MV-4-11 (cell line): Measurements from ENCODE around the gene ARMC2.

Source experiments
- DNase-seq: peaks from one replicate; lab custom pipeline; 2025; lab: John Stamatoyannopoulos, UW

The ARMC2 gene

GRCh38 chr6:109015176-109015575, 167.0 kb downstream of the ARMC2 start:
- DNase-seq = no peak

GRCh38 chr6:109019911-109020310, 171.7 kb downstream of the ARMC2 start:
- no peak for DNase-seq

- DNase-seq = no peak
Observed at GRCh38 chr6:109021870-109022269, 173.6 kb downstream of the ARMC2 start.

GRCh38 chr6:109023356-109023925, 175.2 kb downstream of the ARMC2 start:
- DNase-seq = no peak
